Measurements from ENCODE around the gene ROR1.

The ROR1 gene

DNA sequence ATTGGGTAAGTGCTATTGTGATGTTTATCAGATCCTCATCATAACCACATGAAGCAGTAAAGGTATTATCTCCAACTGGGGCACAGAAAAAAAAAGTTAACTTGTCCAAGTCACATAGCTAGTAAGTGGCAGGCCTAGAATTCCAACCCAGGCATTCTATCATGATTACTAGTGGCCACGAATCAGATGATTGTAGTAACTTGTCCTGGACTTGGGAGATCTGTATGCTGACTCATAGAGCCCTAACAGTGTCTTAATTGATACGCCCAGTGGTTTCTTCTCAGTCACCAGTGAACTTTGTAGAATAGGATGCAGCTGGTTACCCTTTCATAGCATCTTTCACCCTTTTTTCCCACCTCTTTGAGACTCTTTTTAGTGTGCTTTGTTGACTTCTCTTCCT is 338.5 kb downstream of the ROR1 start:
- no peak for DNase-seq
- H2AFZ ChIP-seq (ENCODE audit: low read depth, low read length) = no peak overlapping the region

DNA sequence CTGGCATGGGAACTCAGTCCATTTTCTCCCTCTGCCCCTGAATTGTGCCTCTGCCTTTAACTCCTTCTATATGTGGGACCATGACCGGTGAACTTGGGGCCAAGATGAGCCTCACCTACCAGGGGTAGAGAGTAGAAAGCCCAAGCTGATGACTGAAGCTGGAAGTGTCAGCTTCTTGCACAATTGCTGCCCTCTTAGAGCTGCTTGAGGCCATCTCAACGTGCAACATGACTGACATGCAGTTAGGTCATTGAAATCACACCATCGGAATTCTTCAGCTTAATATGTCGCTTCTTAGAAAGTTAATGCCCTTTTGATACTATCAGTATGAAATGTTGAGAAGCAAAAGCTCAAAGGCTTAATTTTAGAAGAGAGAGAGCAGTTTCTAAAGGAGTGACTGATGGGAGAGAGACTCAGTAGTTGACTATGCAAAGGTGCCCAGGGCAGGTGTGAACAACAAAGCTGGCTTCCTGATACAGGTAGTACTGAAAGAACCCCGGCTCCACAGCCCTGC is 340.3 kb downstream of the ROR1 start:
- Histone ChIP-seq H3K79me2 (ENCODE audit: insufficient read depth, low read length) (no peaks in the 10 kb centered on the region), H4K20me1 (ENCODE audit: insufficient read depth, low read length) (no peaks in the 10 kb centered on the region), H3K27me3 (ENCODE audit: insufficient read depth, low read length, poor library complexity) (peaks cover 11% of the 10 kb centered on the region), H3K4me1 (ENCODE audit: insufficient read depth, low read length) (no peaks in the 10 kb centered on the region), H2AFZ (ENCODE audit: low read depth, low read length) (no peak overlapping the region), H3K9ac (ENCODE audit: low read depth, low read length) (no peak overlapping the region), H3K4me3 (ENCODE audit: low read depth in 1 of 2, low read length in 2 of 2) (no peak overlapping the region), H3K27ac (ENCODE audit: low read length) (no peak overlapping the region), H3K4me2 (ENCODE audit: insufficient read depth, low read length) (no peak overlapping the region), H3K9me3 (ENCODE audit: insufficient read depth, low read length, severe bottlenecking) (no peaks in the 10 kb centered on the region), H3K36me3 (ENCODE audit: insufficient read depth, low read length) (no peaks in the 10 kb centered on the region)
- ATAC-seq (ENCODE audit: insufficient read depth, low read depth) (no peak), DNase-seq (no peak)
- TF ChIP-seq, protein P1, sequence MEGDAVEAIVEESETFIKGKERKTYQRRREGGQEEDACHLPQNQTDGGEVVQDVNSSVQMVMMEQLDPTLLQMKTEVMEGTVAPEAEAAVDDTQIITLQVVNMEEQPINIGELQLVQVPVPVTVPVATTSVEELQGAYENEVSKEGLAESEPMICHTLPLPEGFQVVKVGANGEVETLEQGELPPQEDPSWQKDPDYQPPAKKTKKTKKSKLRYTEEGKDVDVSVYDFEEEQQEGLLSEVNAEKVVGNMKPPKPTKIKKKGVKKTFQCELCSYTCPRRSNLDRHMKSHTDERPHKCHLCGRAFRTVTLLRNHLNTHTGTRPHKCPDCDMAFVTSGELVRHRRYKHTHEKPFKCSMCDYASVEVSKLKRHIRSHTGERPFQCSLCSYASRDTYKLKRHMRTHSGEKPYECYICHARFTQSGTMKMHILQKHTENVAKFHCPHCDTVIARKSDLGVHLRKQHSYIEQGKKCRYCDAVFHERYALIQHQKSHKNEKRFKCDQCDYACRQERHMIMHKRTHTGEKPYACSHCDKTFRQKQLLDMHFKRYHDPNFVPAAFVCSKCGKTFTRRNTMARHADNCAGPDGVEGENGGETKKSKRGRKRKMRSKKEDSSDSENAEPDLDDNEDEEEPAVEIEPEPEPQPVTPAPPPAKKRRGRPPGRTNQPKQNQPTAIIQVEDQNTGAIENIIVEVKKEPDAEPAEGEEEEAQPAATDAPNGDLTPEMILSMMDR (IDR thresholded peaks at IDR 0.05; ENCODE audit: borderline replicate concordance, extremely low read depth, low read length, poor library complexity, severe bottlenecking) = no peak
- no peak for TF ChIP-seq EZH2 (IDR thresholded peaks at IDR 0.05; ENCODE audit: borderline replicate concordance, low read depth, low read length, severe bottlenecking)

More for the DNA sequence above, 338.5 kb downstream of the ROR1 start:
- Histone ChIP-seq H3K4me2 (ENCODE audit: insufficient read depth, low read length) (no peak overlapping the region), H3K9ac (ENCODE audit: low read depth, low read length) (no peak overlapping the region), H3K27ac (ENCODE audit: low read length) (no peak overlapping the region), H3K36me3 (ENCODE audit: insufficient read depth, low read length) (no peaks in the 10 kb centered on the region), H4K20me1 (ENCODE audit: insufficient read depth, low read length) (no peaks in the 10 kb centered on the region), H3K9me3 (ENCODE audit: insufficient read depth, low read length, severe bottlenecking) (no peaks in the 10 kb centered on the region), H3K79me2 (ENCODE audit: insufficient read depth, low read length) (no peaks in the 10 kb centered on the region), H3K4me3 (ENCODE audit: low read depth in 1 of 2, low read length in 2 of 2) (no peak overlapping the region), H3K27me3 (ENCODE audit: insufficient read depth, low read length, poor library complexity) (peaks cover 13% of the 10 kb centered on the region), H3K4me1 (ENCODE audit: insufficient read depth, low read length) (no peaks in the 10 kb centered on the region)
- ATAC-seq (ENCODE audit: insufficient read depth, low read depth) = no peak
- TF ChIP-seq, protein P1 (IDR thresholded peaks at IDR 0.05; ENCODE audit: borderline replicate concordance, extremely low read depth, low read length, poor library complexity, severe bottlenecking) = no peak
- TF ChIP-seq EZH2 (IDR thresholded peaks at IDR 0.05; ENCODE audit: borderline replicate concordance, low read depth, low read length, severe bottlenecking) = no peak

DNA sequence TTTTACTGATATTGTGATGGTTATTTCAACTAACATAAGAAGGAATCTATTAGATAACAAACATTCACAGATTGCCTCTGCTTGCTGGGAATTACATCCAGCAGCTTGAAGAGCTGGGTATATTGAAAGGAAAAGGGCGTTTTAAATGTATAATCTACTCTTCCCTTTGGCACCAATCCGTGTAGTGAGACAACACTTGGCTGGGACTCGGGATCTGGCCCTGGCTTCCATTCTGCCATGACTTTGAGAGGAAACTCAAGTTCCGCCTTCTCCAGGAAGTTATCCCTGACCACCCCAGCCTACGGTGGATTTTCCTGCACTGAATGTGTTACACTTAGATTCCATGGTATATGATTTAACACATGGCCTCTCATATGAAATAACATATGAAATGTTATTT is 342.7 kb downstream of the ROR1 start:
- Histone ChIP-seq H3K27me3 (ENCODE audit: insufficient read depth, low read length, poor library complexity) (peaks cover 5% of the 10 kb centered on the region), H3K27ac (ENCODE audit: low read length) (no peak overlapping the region), H2AFZ (ENCODE audit: low read depth, low read length) (no peak overlapping the region), H3K9ac (ENCODE audit: low read depth, low read length) (no peak overlapping the region), H3K36me3 (ENCODE audit: insufficient read depth, low read length) (no peaks in the 10 kb centered on the region), H3K9me3 (ENCODE audit: insufficient read depth, low read length, severe bottlenecking) (no peaks in the 10 kb centered on the region), H3K4me2 (ENCODE audit: insufficient read depth, low read length) (no peak overlapping the region), H3K4me1 (ENCODE audit: insufficient read depth, low read length) (no peaks in the 10 kb centered on the region), H3K4me3 (ENCODE audit: low read depth in 1 of 2, low read length in 2 of 2) (no peak overlapping the region), H3K79me2 (ENCODE audit: insufficient read depth, low read length) (no peaks in the 10 kb centered on the region), H4K20me1 (ENCODE audit: insufficient read depth, low read length) (no peaks in the 10 kb centered on the region)
- no peak for ATAC-seq (ENCODE audit: insufficient read depth, low read depth)
- no peak for DNase-seq
- no peak for TF ChIP-seq EZH2 (IDR thresholded peaks at IDR 0.05; ENCODE audit: borderline replicate concordance, low read depth, low read length, severe bottlenecking)
- TF ChIP-seq, protein P1 (IDR thresholded peaks at IDR 0.05; ENCODE audit: borderline replicate concordance, extremely low read depth, low read length, poor library complexity, severe bottlenecking) = no peak

DNA sequence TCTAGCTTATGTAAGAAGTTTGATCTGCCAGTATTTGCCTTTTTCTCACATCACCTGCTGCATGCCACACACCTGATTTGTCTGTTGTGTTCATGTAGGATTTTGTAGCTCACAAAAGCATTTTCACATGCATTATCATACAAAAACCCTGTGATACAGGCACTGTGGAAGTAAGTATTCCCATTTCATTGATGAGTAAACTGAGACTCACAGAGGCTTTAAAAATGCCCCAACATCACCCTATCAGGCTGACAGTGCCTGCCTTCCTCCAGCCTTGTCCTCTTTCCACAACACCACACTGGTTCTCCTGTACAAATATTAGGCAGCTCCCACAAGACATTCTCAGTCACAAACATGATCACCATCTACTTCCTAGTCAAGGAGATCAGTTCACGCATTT is 343.7 kb downstream of the ROR1 start:
- Histone ChIP-seq H3K4me2 (ENCODE audit: insufficient read depth, low read length) (no peak overlapping the region), H3K27me3 (ENCODE audit: insufficient read depth, low read length, poor library complexity) (no peaks in the 10 kb centered on the region), H3K9me3 (ENCODE audit: insufficient read depth, low read length, severe bottlenecking) (no peaks in the 10 kb centered on the region), H2AFZ (ENCODE audit: low read depth, low read length) (no peak overlapping the region), H4K20me1 (ENCODE audit: insufficient read depth, low read length) (no peaks in the 10 kb centered on the region), H3K79me2 (ENCODE audit: insufficient read depth, low read length) (no peaks in the 10 kb centered on the region), H3K9ac (ENCODE audit: low read depth, low read length) (no peak overlapping the region), H3K4me3 (ENCODE audit: low read depth in 1 of 2, low read length in 2 of 2) (no peak overlapping the region), H3K36me3 (ENCODE audit: insufficient read depth, low read length) (no peaks in the 10 kb centered on the region), H3K27ac (ENCODE audit: low read length) (no peak overlapping the region), H3K4me1 (ENCODE audit: insufficient read depth, low read length) (no peaks in the 10 kb centered on the region)
- ATAC-seq (ENCODE audit: insufficient read depth, low read depth) = no peak
- no peak for DNase-seq
- no peak for TF ChIP-seq EZH2 (IDR thresholded peaks at IDR 0.05; ENCODE audit: borderline replicate concordance, low read depth, low read length, severe bottlenecking)
- TF ChIP-seq, protein P1 (IDR thresholded peaks at IDR 0.05; ENCODE audit: borderline replicate concordance, extremely low read depth, low read length, poor library complexity, severe bottlenecking) = no peak
